HT-29 (cell line): ENCODE data around the gene GPATCH4. TPM values are rescaled to one million over a fixed set of nuclear protein-coding genes. Genes with fewer than 3 reads are reported as not detected.
"Not testable (repeated sequence)": the region's sequence is repeated elsewhere in the genome, so short reads cannot be mapped to it uniquely, and the experiment has no call there.

ENCODE experiments used
- DNase-seq: peaks from one replicate; pipeline ENCODE4 v3.0.0-alpha.2; 2015; ENCODE audit warnings: low spot score
- total RNA-seq: library from RNA; depleted of rRNA; stranded (reverse); fragments of >200 nt; shearing (Covaris generic); gene quantifications from 2 replicates; pipeline ENCODE4 v1.2.3, GENCODE V29; 2014

Gene GPATCH4
- total RNA-seq, 1 experiment from 2014 or later = 19.4 TPM

DNA sequence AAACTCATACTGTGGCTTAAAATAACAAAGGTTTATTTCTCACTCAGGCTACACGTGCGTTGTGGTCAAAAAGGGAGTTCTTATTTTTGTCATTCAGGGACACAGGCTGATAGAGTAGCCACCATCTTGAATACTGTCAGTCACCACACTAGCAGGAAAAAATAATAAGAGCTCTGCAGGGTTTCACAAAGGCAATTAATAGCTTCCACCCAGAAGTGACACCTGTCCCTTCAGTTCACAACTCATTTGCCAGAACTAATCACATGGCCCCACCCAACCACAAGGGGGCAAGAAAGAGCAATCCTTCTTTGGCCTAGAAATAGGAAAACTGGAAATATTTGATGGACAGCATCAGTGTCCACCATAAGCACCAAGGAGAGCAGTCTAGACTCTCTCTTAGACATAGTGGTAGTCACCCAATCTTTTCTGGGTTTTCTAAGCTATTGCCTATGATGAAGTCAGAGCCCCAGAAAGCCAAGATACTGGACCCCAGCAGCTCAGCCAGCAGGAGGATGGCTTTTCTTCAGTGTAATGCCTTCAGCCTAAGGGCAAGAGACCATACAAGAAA lies 26.1 kb upstream of the GPATCH4 start:
- DNase-seq = peak; percentile 85

DNA sequence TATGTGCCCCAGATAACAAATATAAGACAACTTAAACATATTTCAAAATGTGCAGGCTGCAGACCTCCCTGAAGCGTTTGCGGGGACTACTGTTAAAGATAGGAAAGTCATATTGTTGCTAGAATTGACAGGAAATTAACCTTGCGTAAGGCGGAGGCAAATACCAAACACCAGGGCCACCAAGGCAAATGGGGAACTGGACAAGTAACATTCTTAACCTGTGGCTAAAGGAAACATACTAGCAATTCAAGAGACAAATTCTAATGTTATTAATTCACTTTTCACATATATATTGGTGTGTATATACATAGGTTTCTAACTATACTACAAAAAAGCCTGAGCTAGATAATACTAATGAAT lies 24.8 kb upstream of the GPATCH4 start:
- DNase-seq = no peak

- peak; percentile 61 for DNase-seq
Measured at GRCh38 chr1:156625436-156626078, 24.3 kb upstream of the GPATCH4 start.

- DNase-seq = no peak
Measured at GRCh38 chr1:156624814-156625435, 23.6 kb upstream of the GPATCH4 start.

- peak; percentile 39 for DNase-seq
Measured at GRCh38 chr1:156623946-156624813, 22.9 kb upstream of the GPATCH4 start.

DNA sequence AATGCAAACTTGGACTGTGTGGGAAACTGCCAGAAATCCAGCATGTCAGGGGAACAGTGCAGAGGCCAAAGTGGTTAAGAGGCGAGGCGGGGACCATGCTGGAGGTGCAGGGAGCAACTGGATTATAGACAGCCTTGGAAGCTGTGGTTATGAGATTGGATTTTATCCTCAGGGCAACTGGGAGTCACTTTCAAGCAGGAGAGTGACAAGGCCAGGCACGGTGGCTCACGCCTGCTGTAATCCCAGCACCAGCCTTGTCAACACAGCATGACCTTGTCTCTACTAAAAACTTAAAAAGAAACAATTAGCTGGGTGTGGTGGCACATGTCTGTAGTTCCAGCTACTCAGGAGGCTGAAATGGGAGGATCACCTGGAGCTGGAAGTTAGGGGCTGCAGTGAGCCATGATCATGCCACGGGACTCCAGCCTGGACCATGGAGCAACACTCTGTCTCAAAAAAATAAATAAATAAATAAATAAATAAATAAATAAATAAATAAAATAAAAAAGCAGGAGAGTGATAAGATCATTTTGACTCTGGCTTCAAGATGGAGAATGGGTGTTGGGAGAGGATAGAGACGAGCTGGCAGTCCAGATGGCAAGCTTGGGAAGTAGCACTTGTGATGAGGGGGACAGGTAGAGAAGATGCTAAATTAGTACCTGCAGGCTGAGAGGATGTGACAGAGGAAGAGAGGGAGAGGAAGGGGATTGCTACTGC lies 21.5 kb upstream of the GPATCH4 start:
- no peak for DNase-seq

- no peak for DNase-seq
Measured at GRCh38 chr1:156619582-156619955, 18.3 kb upstream of the GPATCH4 start.

DNA sequence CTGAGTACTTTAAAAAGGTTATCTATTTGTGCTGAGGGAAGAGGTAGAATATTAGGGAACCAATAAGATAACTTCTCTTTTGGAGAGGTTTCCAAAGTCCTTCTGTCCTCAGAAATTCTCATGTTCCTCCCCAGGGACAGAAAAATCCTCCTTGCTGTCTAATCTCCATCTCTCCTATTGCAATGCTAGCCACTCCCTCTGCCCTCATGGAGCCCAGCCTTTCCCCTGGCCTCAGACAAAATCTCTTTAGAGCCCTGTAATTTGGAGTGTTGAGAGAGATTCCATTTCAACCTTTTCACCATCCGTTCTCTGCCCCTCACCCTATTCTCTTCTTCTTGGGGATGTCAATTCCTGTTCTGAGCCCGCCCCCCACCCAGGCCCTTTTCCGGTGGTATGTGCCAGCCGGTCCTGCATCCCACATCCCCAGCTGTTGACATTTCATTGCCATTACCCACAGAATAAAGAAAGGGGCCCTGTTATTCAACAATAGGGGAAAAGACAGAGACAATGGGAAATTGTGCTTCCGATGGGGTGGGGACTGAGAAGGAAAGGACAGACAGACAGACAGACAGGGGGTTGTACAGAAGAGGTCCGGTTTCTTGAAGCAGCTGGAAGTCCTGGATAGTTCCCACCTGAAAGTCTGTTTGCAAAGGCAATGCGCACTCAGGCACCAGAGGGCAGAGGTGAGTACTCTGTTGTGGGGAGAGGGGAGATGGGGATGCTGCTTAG lies 17.7 kb upstream of the GPATCH4 start, which contains the start of gene HAPLN2:
Gene HAPLN2 (plus strand): TSS at position 563 of the 729 bp plus-strand sequence. CDS start 4,076 bp downstream, outside the sequence.
- peak; percentile 43 for DNase-seq

DNA sequence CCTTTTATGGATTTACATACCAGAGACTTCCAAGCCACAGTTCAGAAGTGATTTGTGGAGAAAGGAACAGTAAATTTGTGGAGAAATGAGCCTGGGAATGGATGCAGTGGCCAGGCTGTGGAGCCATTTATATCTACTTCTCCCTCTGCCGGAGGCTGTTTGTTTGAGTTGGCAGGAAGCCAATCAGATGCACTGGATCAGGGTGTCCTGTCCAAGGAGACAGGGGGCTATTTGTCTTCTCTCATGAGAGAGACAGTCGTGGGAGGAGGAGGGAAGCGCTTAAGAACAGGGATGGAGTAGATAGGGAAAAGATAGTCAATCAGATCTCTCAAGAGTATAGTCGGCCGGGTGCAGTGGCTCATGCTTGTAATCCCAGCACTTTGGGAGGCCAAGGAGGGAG lies 15.2 kb upstream of the GPATCH4 start:
- DNase-seq = peak; percentile 70

GRCh38 chr1:156615946-156616345 lies 14.7 kb upstream of the GPATCH4 start:
- DNase-seq = no peak

GRCh38 chr1:156612666-156613065 lies 11.4 kb upstream of the GPATCH4 start:
- peak; percentile 50 for DNase-seq

DNA sequence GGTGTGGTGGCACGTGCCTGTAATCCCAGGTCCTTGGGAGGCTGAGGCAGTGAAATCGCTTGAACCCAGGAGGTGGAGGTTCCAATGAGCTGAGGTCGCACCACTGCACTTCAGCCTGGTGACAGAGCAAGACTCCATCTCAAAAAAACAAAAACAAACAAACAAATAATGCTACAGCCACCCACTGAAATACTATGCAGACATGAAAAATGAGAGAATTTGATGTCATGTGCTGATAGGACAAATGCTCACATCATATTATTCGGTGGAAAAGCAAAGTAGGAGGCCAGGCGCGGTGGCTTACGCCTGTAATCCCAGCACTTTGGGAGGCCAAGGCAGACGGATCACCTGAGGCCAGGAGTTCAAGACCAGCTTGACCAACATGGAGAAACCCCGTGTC lies 8.8 kb upstream of the GPATCH4 start:
- not testable (repeated sequence) for DNase-seq

- DNase-seq = peak; percentile 78
Measured at GRCh38 chr1:156608981-156609380, 7.7 kb upstream of the GPATCH4 start.

DNA sequence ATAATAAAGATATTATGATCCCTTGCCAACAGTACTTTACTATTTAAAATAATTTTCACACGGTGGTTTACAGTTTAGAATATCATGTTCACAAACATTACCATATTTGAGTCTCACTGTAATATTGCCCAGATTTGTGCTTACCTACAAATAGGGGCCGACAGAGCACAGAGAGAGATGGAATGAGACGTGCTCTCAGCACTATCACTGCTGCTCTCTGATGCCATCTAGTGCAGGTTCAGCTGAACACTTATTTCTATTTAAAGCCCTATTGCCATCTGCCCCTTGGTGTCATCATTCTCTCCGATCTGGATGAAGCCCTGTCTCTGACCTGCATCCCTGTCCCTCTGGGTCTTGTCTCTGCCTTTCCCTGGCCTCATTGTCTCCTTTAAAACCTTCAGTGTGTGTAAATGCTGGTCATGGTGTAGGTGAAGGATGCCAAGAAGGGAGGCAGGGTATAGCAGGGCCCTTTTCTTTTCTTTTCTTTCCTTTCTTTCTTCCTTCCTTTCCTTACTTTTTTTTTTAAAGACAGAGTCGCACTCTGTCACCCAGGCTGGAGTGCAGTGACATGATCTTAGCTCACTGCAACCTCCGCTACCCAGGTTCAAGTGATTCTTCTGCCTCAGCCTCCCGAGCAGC lies 6.9 kb upstream of the GPATCH4 start:
- DNase-seq = peak; percentile 83

DNA sequence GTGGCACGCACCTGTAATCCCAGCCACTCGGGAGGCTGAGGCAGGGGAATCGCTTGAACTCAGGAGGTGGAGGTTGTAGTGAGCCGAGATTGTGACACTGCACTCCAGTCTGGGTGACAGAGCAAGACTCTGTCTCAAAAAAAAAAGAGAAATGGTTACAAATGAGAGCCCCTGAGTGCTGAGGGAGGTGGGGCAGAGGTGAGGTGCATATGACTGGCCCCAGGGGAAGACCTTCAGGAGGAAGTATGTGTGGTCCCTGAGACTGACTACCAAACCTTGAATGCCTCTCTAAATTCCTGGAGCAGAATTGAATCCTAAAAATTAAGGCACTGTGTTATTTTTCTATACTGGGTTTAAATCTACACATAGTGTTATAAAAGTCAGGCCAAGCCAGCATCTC lies 6.1 kb upstream of the GPATCH4 start:
- DNase-seq = not testable (repeated sequence)

- no peak for DNase-seq
Measured at GRCh38 chr1:156602557-156602993, 1.3 kb upstream of the GPATCH4 start.

DNA sequence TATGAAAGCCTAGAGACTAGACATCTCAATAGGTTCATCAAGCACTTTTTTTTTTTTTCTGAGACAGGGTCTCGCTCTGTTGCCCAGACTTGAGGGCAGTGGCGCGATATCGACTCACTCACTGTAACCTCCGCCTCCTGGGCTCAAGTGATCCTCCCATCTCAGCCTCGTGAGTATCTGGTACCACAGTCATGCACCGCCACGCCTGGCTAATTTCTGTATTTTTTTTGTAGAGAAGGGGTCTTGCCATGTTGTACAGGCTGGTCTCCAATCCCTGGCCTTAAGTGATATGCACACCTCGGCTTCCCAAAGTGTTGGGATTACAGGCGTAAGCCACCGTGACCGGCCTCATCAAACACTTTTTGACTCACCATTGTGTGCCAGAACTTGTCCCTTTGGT lies 613 bp upstream of the GPATCH4 start:
- no peak for DNase-seq

GRCh38 chr1:156600733-156601121 lies 552 bp downstream of the GPATCH4 start:
- DNase-seq = no peak

DNA sequence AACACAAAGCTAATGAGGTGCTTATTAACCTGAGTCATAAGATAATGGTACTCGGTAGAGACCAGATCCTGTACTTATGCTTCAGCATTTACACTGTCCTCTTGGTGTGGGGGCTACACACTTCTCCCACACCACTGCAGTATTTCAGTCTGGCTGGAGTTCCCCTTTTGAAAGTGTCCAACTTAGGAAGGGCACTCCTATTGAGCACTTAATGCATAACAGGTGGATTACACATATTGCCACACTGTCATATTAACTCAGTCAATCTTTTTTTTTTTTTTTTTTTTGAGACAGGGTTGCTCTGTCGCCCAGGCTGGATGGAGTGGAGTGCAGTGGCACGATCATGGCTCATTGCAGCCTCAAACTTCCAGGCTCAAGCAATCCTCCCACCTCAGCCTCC lies 1.5 kb downstream of the GPATCH4 start:
- peak; percentile 26 for DNase-seq

- no peak for DNase-seq
Measured at GRCh38 chr1:156598731-156599432, 2.4 kb downstream of the GPATCH4 start.
